Type B pancreatic cell (in vitro differentiated cells): ENCODE measurements around the gene DPF3. TPM values are rescaled to one million over a fixed set of nuclear protein-coding genes. Genes with fewer than 3 reads are reported as not detected.

Experiments used
- DNase-seq: peaks from one replicate; pipeline ENCODE4 v3.0.0; 2021; ENCODE audit warnings: mixed read lengths; ENCODE audit not compliant: unreplicated experiment; ENCODE audit errors: extremely low spot score
- H3K27ac Mint-ChIP-seq: 2 replicates; pipeline ENCODE4 v1.8.0; 2021; ENCODE audit warnings: mild to moderate bottlenecking, mixed read lengths
- H3K27me3 Mint-ChIP-seq: 2 replicates; pipeline ENCODE4 v1.8.0; 2021; ENCODE audit warnings: mixed read lengths
- H3K36me3 Mint-ChIP-seq: 2 replicates; pipeline ENCODE4 v1.8.0; 2021; ENCODE audit warnings: mixed read lengths
- H3K4me1 Mint-ChIP-seq: one replicate; pipeline ENCODE4 v1.8.0; 2021; ENCODE audit warnings: mixed read lengths; ENCODE audit not compliant: unreplicated experiment
- H3K4me3 Mint-ChIP-seq: 2 replicates; pipeline ENCODE4 v1.8.0; 2021; ENCODE audit warnings: mild to moderate bottlenecking, mixed read lengths
- H3K9me3 Mint-ChIP-seq: 2 replicates; pipeline ENCODE4 v1.8.0; 2021; ENCODE audit warnings: mixed read lengths
- total RNA-seq: library from RNA; stranded (reverse); gene quantifications from 2 replicates; pipeline ENCODE4 v1.2.1, GENCODE V29; 2021; ENCODE audit warnings: low replicate concordance
- TF ChIP-seq, protein P1 (sequence below): fragments of 200-600 bp; sonication (generic); conservative IDR thresholded peaks from 2 replicates; pipeline ENCODE4 v1.5.0; 2021; ENCODE audit warnings: antibody characterized with exemption, mild to moderate bottlenecking

The DPF3 gene
- total RNA-seq, 1 donor from 2014 or later, result 4.5 TPM

GRCh38 chr14:72599579-72600470 is 294.1 kb downstream of the DPF3 start:
- H3K36me3 Mint-ChIP-seq, result no peaks in the 10 kb centered on the region
- TF ChIP-seq, protein P1, sequence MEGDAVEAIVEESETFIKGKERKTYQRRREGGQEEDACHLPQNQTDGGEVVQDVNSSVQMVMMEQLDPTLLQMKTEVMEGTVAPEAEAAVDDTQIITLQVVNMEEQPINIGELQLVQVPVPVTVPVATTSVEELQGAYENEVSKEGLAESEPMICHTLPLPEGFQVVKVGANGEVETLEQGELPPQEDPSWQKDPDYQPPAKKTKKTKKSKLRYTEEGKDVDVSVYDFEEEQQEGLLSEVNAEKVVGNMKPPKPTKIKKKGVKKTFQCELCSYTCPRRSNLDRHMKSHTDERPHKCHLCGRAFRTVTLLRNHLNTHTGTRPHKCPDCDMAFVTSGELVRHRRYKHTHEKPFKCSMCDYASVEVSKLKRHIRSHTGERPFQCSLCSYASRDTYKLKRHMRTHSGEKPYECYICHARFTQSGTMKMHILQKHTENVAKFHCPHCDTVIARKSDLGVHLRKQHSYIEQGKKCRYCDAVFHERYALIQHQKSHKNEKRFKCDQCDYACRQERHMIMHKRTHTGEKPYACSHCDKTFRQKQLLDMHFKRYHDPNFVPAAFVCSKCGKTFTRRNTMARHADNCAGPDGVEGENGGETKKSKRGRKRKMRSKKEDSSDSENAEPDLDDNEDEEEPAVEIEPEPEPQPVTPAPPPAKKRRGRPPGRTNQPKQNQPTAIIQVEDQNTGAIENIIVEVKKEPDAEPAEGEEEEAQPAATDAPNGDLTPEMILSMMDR, result no peak
- peaks cover 17% of the 10 kb centered on the region for H3K4me1 Mint-ChIP-seq
- H3K9me3 Mint-ChIP-seq, result no peaks in the 10 kb centered on the region
- H3K4me3 Mint-ChIP-seq, result no peak overlapping the region
- peaks cover 8% of the 10 kb centered on the region for H3K27me3 Mint-ChIP-seq
- no peak for DNase-seq
- H3K27ac Mint-ChIP-seq, result no peak overlapping the region

GRCh38 chr14:72598306-72598705 is 295.6 kb downstream of the DPF3 start:
- H3K4me3 Mint-ChIP-seq, result no peak overlapping the region
- no peaks in the 10 kb centered on the region for H3K9me3 Mint-ChIP-seq
- TF ChIP-seq, protein P1, result no peak

GRCh38 chr14:72597252-72598233 is 296.4 kb downstream of the DPF3 start:
- H3K9me3 Mint-ChIP-seq, result no peaks in the 10 kb centered on the region
- H3K27me3 Mint-ChIP-seq, result peaks cover 10% of the 10 kb centered on the region
- TF ChIP-seq, protein P1, result no peak
- no peak overlapping the region for H3K4me3 Mint-ChIP-seq
- H3K4me1 Mint-ChIP-seq, result peaks cover 13% of the 10 kb centered on the region
- DNase-seq, result no peak
- H3K27ac Mint-ChIP-seq, result no peak overlapping the region
- H3K36me3 Mint-ChIP-seq, result no peaks in the 10 kb centered on the region

More at GRCh38 chr14:72598306-72598705, 295.6 kb downstream of the DPF3 start:
- no peak for DNase-seq
- Mint-ChIP-seq H3K27ac (no peak overlapping the region), H3K27me3 (peaks cover 8% of the 10 kb centered on the region), H3K36me3 (no peaks in the 10 kb centered on the region), H3K4me1 (peaks cover 13% of the 10 kb centered on the region)

DNA sequence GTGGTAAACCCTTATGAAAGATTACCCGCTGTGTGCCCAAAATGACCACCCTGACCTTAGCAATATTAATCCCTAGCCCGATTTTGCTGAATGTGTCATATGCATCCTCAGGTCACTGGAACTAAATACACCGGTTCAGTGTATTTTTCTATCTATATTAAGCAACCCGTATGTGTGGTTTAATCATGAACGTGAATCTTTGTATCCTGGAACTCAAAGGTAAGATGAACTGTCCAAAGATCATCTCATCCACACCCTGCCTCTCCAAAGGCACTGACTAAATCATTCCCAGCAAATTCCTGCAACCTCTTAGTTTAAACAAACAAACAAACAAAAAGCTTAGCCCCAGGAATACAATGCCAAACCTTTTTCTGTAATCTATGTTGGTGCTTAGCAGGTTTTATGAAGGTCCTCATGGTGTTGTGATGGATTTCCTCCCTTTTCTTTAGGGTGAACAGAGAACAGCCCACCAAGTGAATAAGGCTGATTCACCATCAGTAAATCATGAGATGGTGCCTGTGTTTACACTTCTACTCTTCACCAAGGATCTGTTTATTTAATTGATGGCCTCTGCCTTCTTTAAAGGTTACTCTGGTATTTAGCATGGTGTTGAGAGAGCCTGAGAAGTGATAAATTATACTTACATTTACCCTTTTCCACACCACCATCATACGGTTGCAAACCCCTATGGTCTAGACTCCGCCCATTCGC is 298.6 kb downstream of the DPF3 start:
- Mint-ChIP-seq H3K4me3 (no peak overlapping the region), H3K36me3 (no peaks in the 10 kb centered on the region), H3K27me3 (peaks cover 8% of the 10 kb centered on the region), H3K27ac (no peak overlapping the region), H3K9me3 (no peaks in the 10 kb centered on the region), H3K4me1 (peaks cover 4% of the 10 kb centered on the region)
- no peak for DNase-seq
- TF ChIP-seq, protein P1, result no peak
